CD4-positive, CD25-positive, alpha-beta regulatory T cell (primary cell): ENCODE data around the gene NOXO1. TPM values are rescaled to one million over a fixed set of nuclear protein-coding genes. Genes with fewer than 3 reads are reported as not detected.
A peak's percentile ranks its signal among the peaks of the same experiment; 100 is the strongest.

Experiments used
- ATAC-seq, 2 donors: fragments of 150-1000 bp; cut with Tn5 transposase; one replicate each; pipeline ENCODE4 v1.10.0; 2021; ENCODE audit warnings: low read depth in 2 of 2, moderate number of reproducible peaks in 2 of 2, moderate library complexity in 1 of 2
- DNase-seq, 3 donors: peaks; one replicate each; pipeline versions ENCODE4 v3.0.0 to v3.0.0-alpha.2; 2012 to 2022; ENCODE audit warnings: mixed read lengths in 1 of 3
- H3K27ac ChIP-seq: one replicate; pipeline ENCODE4 v1.7.0; 2013; ENCODE audit warnings: mild to moderate bottlenecking, low read length; ENCODE audit not compliant: insufficient read depth, poor library complexity, severe bottlenecking
- H3K27me3 ChIP-seq: one replicate; pipeline ENCODE4 v1.7.0; 2013; ENCODE audit warnings: low read length; ENCODE audit not compliant: control insufficient read depth, insufficient read depth
- H3K36me3 ChIP-seq: one replicate; pipeline ENCODE4 v1.7.0; 2013; ENCODE audit warnings: mild to moderate bottlenecking, low read length, moderate library complexity; ENCODE audit not compliant: control insufficient read depth, insufficient read depth
- H3K4me1 ChIP-seq: 2 replicates; pipeline ENCODE4 v1.7.0; 2013; ENCODE audit warnings: mild to moderate bottlenecking, low read length; ENCODE audit not compliant: insufficient read depth, control insufficient read depth, poor library complexity, severe bottlenecking
- H3K4me3 ChIP-seq: one replicate; pipeline ENCODE4 v1.7.0; 2013; ENCODE audit warnings: low read depth, mild to moderate bottlenecking, low read length, moderate library complexity
- H3K9me3 ChIP-seq, 2 experiments: 1 replicate in 1 of 2; 2 replicates in 1 of 2; pipeline ENCODE4 v1.7.0; 2013; ENCODE audit warnings: low read length in 2 of 2, mild to moderate bottlenecking in 1 of 2, moderate library complexity in 1 of 2; ENCODE audit not compliant: control insufficient read depth in 2 of 2
- H3K27ac Mint-ChIP-seq, 3 donors: one replicate each; pipeline ENCODE4 v1.8.0; 2020 to 2022; ENCODE audit warnings: mild to moderate bottlenecking in 3 of 3, mixed read lengths in 3 of 3, moderate library complexity in 2 of 3
- H3K27me3 Mint-ChIP-seq: one replicate; pipeline ENCODE4 v1.8.0; 2022; ENCODE audit warnings: mild to moderate bottlenecking, mixed read lengths
- H3K36me3 Mint-ChIP-seq: one replicate; pipeline ENCODE4 v1.8.0; 2020; ENCODE audit warnings: mixed read lengths
- H3K4me1 Mint-ChIP-seq, 4 donors: one replicate each; pipeline ENCODE4 v1.8.0; 2020 to 2022; ENCODE audit warnings: mixed read lengths in 4 of 4, mild to moderate bottlenecking in 1 of 4
- H3K4me3 Mint-ChIP-seq, 4 donors: one replicate each; pipeline ENCODE4 v1.8.0; 2020 to 2022; ENCODE audit warnings: mild to moderate bottlenecking in 4 of 4, mixed read lengths in 4 of 4, moderate library complexity in 3 of 4
- H3K9me3 Mint-ChIP-seq, 7 donors: one replicate each; pipeline ENCODE4 v1.8.0; 2020 to 2022; ENCODE audit warnings: mixed read lengths in 7 of 7, mild to moderate bottlenecking in 3 of 7, moderate library complexity in 2 of 7
- polyA plus RNA-seq, 4 donors: library from polyadenylated mRNA; unstranded; fragments of 300-500 nt; fragmentation: Illumina TruSeq; gene quantifications; one replicate each; pipeline ENCODE4 v1.2.3, GENCODE V29; 2021
- total RNA-seq: library from RNA; stranded (reverse); gene quantifications from one replicate; pipeline ENCODE4 v1.2.3, GENCODE V29; 2022

The NOXO1 gene
- total and polyA plus RNA-seq, 5 donors from 2014 or later, result 0.16 to 0.47 (median 0.35) TPM; not detected in 2

GRCh38 chr16:1973461-1974156 is 7.7 kb downstream of the NOXO1 start:
- H3K4me3 ChIP-seq, result no peak overlapping the region
- no peaks in the 10 kb centered on the region for H3K27me3 ChIP-seq
- no peak overlapping the region for H3K27ac Mint-ChIP-seq
- no peaks in the 10 kb centered on the region for H3K9me3 ChIP-seq
- no peaks in the 10 kb centered on the region for H3K9me3 Mint-ChIP-seq
- H3K4me3 Mint-ChIP-seq, result peak overlapping the region; percentile 27 to 96 (median 50)
- peaks cover 14% of the 10 kb centered on the region for H3K27me3 Mint-ChIP-seq
- ATAC-seq (no peak), DNase-seq (no peak)
- H3K4me1 ChIP-seq, result peaks cover 24% of the 10 kb centered on the region
- H3K4me1 Mint-ChIP-seq, result peaks cover 6 to 31% (median 11%) of the 10 kb centered on the region in 4 donors
- peaks cover 6% of the 10 kb centered on the region for H3K36me3 Mint-ChIP-seq
- peaks cover 33% of the 10 kb centered on the region for H3K36me3 ChIP-seq
- H3K27ac ChIP-seq, result no peak overlapping the region

GRCh38 chr16:1972490-1972877 is 8.8 kb downstream of the NOXO1 start:
- Histone ChIP-seq H3K36me3 (peaks cover 23% of the 10 kb centered on the region), H3K27me3 (no peaks in the 10 kb centered on the region), H3K4me3 (no peak overlapping the region), H3K27ac (peak overlapping the region; percentile 92), H3K9me3 (no peaks in the 10 kb centered on the region), H3K4me1 (peaks cover 24% of the 10 kb centered on the region)
- H3K27ac Mint-ChIP-seq, result peak overlapping the region in 1 of 3 donors; percentile 94
- H3K36me3 Mint-ChIP-seq, result peaks cover 6% of the 10 kb centered on the region
- peaks cover 14% of the 10 kb centered on the region for H3K27me3 Mint-ChIP-seq
- DNase-seq (no peak), ATAC-seq (no peak)
- peaks cover 6 to 31% (median 11%) of the 10 kb centered on the region in 4 donors for H3K4me1 Mint-ChIP-seq
- H3K9me3 Mint-ChIP-seq, result no peaks in the 10 kb centered on the region
- peak overlapping the region; percentile 91 to 98 (median 96) for H3K4me3 Mint-ChIP-seq

- H3K4me3 Mint-ChIP-seq, result peak within 1 kb of the TSS; percentile 91 to 98 (median 96)
- H3K36me3 ChIP-seq, result peaks cover 21% of the 10 kb centered on the region
- H3K27me3 Mint-ChIP-seq, result peaks cover 14% of the 10 kb centered on the region
- no peaks in the 10 kb centered on the region for H3K9me3 Mint-ChIP-seq
- DNase-seq (peak; percentile 95 to 98 (median 98)), ATAC-seq (peak; percentile 97 to 98)
- no peaks in the 10 kb centered on the region for H3K9me3 ChIP-seq
- peak within 1 kb of the TSS; percentile 92 for H3K27ac ChIP-seq
- H3K4me1 Mint-ChIP-seq, result peaks cover 6 to 31% (median 11%) of the 10 kb centered on the region in 4 donors
- no peaks in the 10 kb centered on the region for H3K27me3 ChIP-seq
- peak within 1 kb of the TSS; percentile 81 for H3K4me3 ChIP-seq
- H3K36me3 Mint-ChIP-seq, result peaks cover 6% of the 10 kb centered on the region
- peaks cover 24% of the 10 kb centered on the region for H3K4me1 ChIP-seq
- H3K27ac Mint-ChIP-seq, result peak within 1 kb of the TSS; percentile 94 to 99 (median 98)
Measured at GRCh38 chr16:1971796-1972489, 9.3 kb downstream of the NOXO1 start, which contains the start of gene TBL3. Gene TBL3 (plus strand): TSS chr16:1972053. CDS start chr16:1972165, 112 bp downstream.

- no peak overlapping the region for H3K27ac Mint-ChIP-seq
- H3K9me3 Mint-ChIP-seq, result peaks cover 0 to 1% (median 0%) of the 10 kb centered on the region in 7 donors
- Histone ChIP-seq H3K4me3 (no peak overlapping the region), H3K36me3 (no peaks in the 10 kb centered on the region), H3K4me1 (peaks cover 44% of the 10 kb centered on the region), H3K27ac (no peak overlapping the region), H3K27me3 (no peaks in the 10 kb centered on the region), H3K9me3 (no peaks in the 10 kb centered on the region)
- peaks cover 8% of the 10 kb centered on the region for H3K36me3 Mint-ChIP-seq
- no peak for ATAC-seq
- peak overlapping the region in 2 of 4 donors; percentile 35 to 82 for H3K4me3 Mint-ChIP-seq
- DNase-seq, result no peak
- peaks cover 6 to 44% (median 23%) of the 10 kb centered on the region in 4 donors for H3K4me1 Mint-ChIP-seq
- peaks cover 17% of the 10 kb centered on the region for H3K27me3 Mint-ChIP-seq
Measured at GRCh38 chr16:1968146-1968953, 12.9 kb downstream of the NOXO1 start.

- peaks cover 0 to 3% (median 0%) of the 10 kb centered on the region in 7 donors for H3K9me3 Mint-ChIP-seq
- H3K27me3 Mint-ChIP-seq, result peaks cover 6% of the 10 kb centered on the region
- H3K36me3 ChIP-seq, result peaks cover 14% of the 10 kb centered on the region
- H3K27me3 ChIP-seq, result no peaks in the 10 kb centered on the region
- peak within 1 kb of the TSS; percentile 94 to 97 (median 96) for H3K4me3 Mint-ChIP-seq
- H3K4me1 Mint-ChIP-seq, result peaks cover 3 to 47% (median 25%) of the 10 kb centered on the region in 4 donors
- peaks cover 38% of the 10 kb centered on the region for H3K4me1 ChIP-seq
- ATAC-seq, result no peak
- H3K27ac ChIP-seq, result peak within 1 kb of the TSS; percentile 98
- H3K27ac Mint-ChIP-seq, result peak within 1 kb of the TSS; percentile 69 to 97 (median 97)
- no peak for DNase-seq
- H3K36me3 Mint-ChIP-seq, result peaks cover 13% of the 10 kb centered on the region
- H3K9me3 ChIP-seq, result no peaks in the 10 kb centered on the region
- peak within 1 kb of the TSS; percentile 71 for H3K4me3 ChIP-seq
Measured at GRCh38 chr16:1966460-1966859, 14.8 kb downstream of the NOXO1 start, which contains the start of gene RNF151. Gene RNF151 (plus strand): TSS chr16:1966856. CDS start chr16:1966882, 26 bp downstream.

GRCh38 chr16:1965396-1966001 is 15.8 kb downstream of the NOXO1 start:
- Histone ChIP-seq H3K36me3 (peaks cover 16% of the 10 kb centered on the region), H3K27ac (peak overlapping the region; percentile 98), H3K9me3 (no peaks in the 10 kb centered on the region), H3K27me3 (no peaks in the 10 kb centered on the region), H3K4me3 (peak overlapping the region; percentile 71), H3K4me1 (peaks cover 39% of the 10 kb centered on the region)
- H3K36me3 Mint-ChIP-seq, result peaks cover 18% of the 10 kb centered on the region
- peaks cover 0 to 3% (median 0%) of the 10 kb centered on the region in 7 donors for H3K9me3 Mint-ChIP-seq
- peaks cover 6% of the 10 kb centered on the region for H3K27me3 Mint-ChIP-seq
- DNase-seq, result peak in 2 of 3 donors; percentile 29 to 34
- peaks cover 8 to 48% (median 27%) of the 10 kb centered on the region in 4 donors for H3K4me1 Mint-ChIP-seq
- no peak for ATAC-seq
- H3K4me3 Mint-ChIP-seq, result peak overlapping the region; percentile 94 to 97 (median 96)
- peak overlapping the region; percentile 70 to 97 (median 97) for H3K27ac Mint-ChIP-seq
